Fibroblast of lung (primary cell): ENCODE measurements around the gene SPTBN5.

Experiments
- EZH2 ChIP-seq: IDR thresholded peaks from 2 replicates; pipeline ENCODE4 v1.5.1; 2012; ENCODE audit warnings: low read length, control low read depth, mild to moderate bottlenecking; ENCODE audit errors: missing control alignments
- TF ChIP-seq, protein P1 (sequence below), 2 donors: IDR thresholded peaks in 1 of 2; conservative IDR thresholded peaks in 1 of 2; 1 replicate in 1 of 2; 2 replicates in 1 of 2; pipeline ENCODE4 v1.5.1; 2011 to 2012; ENCODE audit warnings: low read length in 2 of 2, control low read depth in 1 of 2, inconsistent platforms in 1 of 2, low read depth in 1 of 2, mild to moderate bottlenecking in 1 of 2

DNA sequence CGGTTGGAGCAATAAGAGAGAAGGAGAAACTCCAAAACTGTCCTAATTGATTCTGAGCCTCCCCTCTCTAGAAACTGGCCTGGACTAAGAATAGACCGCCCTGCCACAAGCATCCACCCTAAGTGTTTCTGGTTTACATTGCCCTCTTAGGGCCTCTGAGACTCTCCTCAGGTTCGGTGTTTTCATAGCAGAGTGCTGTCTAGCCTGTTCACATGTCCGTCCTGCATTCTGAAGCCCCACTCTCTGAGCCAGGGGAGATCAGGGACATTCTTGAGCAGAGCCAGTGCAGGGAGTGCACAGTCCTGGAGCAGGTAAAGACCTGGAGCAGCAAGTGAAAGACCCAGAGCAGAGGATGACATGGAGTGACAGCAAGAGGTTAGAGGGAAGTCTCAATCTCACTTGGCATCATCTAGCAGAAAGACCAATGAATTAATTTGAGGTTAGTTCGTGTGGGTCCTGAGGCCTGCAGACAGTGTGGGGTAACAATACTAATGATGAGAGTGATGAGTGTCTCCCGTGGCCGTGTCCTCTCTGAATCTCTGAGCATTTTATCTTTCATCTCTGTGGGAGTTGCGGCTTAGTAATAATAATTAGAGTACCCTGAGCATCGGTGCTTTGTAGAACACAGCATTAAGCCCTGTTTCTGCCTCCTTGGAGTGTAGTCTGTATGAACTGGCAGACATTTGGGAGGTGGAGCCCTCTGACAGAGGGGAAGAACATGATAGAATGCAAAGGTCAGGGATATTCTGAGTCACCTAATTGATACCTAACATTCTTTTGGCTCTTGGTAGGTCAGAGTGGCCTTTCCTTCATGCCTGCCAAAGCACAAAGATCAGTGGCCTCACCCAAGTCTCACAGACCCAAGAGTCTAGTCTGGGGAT lies 95.0 kb downstream of the SPTBN5 start:
- TF ChIP-seq, protein P1, sequence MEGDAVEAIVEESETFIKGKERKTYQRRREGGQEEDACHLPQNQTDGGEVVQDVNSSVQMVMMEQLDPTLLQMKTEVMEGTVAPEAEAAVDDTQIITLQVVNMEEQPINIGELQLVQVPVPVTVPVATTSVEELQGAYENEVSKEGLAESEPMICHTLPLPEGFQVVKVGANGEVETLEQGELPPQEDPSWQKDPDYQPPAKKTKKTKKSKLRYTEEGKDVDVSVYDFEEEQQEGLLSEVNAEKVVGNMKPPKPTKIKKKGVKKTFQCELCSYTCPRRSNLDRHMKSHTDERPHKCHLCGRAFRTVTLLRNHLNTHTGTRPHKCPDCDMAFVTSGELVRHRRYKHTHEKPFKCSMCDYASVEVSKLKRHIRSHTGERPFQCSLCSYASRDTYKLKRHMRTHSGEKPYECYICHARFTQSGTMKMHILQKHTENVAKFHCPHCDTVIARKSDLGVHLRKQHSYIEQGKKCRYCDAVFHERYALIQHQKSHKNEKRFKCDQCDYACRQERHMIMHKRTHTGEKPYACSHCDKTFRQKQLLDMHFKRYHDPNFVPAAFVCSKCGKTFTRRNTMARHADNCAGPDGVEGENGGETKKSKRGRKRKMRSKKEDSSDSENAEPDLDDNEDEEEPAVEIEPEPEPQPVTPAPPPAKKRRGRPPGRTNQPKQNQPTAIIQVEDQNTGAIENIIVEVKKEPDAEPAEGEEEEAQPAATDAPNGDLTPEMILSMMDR (conservative IDR thresholded peaks at IDR 0.05 in 1 of 2, IDR thresholded peaks at IDR 0.05 in 1 of 2; ENCODE audit: low read depth in 1 of 2, low read length in 2 of 2) = no peak
- no peak for TF ChIP-seq EZH2
